Suprapubic skin (tissue), 3 donors: ENCODE data around the gene TOPBP1.

ENCODE experiments used
- CTCF ChIP-seq, 2 donors: fragments of 200-600 bp in 1 of 2; fragments of 450-650 bp in 1 of 2; sonication (generic) in 1 of 2; IDR thresholded peaks; one replicate each; pipeline ENCODE4 v1.5.1; 2016 to 2019; ENCODE audit warnings: antibody characterized with exemption in 2 of 2, mild to moderate bottlenecking in 1 of 2, moderate library complexity in 1 of 2
- POLR2A ChIP-seq, 2 donors: fragments of 450-650 bp; IDR thresholded peaks; one replicate each; pipeline ENCODE4 v1.6.1; 2017; ENCODE audit warnings: antibody characterized with exemption in 2 of 2, mild to moderate bottlenecking in 2 of 2, moderate library complexity in 2 of 2

- TF ChIP-seq POLR2A (IDR thresholded peaks at IDR 0.05) (no peak), CTCF (IDR thresholded peaks at IDR 0.05) (no peak)
Observed at GRCh38 chr3:133599280-133599679, 62.5 kb downstream of the TOPBP1 start.
